Endothelial cell of umbilical vein (primary cell): ENCODE measurements around the gene SLC9A2.

ENCODE experiments used
- CTCF ChIP-seq, 2 donors: IDR thresholded peaks; 1 replicate in 1 of 2; 2 replicates in 1 of 2; pipeline ENCODE4 v1.5.1; 2011; ENCODE audit warnings: low read length in 2 of 2, mild to moderate bottlenecking in 2 of 2, moderate library complexity in 2 of 2, control low read depth in 1 of 2, inconsistent platforms in 1 of 2, low read depth in 1 of 2; ENCODE audit not compliant: insufficient read depth in 1 of 2; ENCODE audit errors: extremely low read depth in 1 of 2
- EZH2 ChIP-seq: IDR thresholded peaks from 2 replicates; pipeline ENCODE4 v1.6.1; 2012; ENCODE audit warnings: borderline replicate concordance, low read depth, mild to moderate bottlenecking, moderate library complexity, low read length, inconsistent platforms; ENCODE audit not compliant: severe bottlenecking

GRCh38 chr2:102718387-102719316, 99.3 kb downstream of the SLC9A2 start:
- no peak for TF ChIP-seq CTCF (IDR thresholded peaks at IDR 0.05; ENCODE audit: extremely low read depth in 1 of 2, insufficient read depth in 1 of 2, low read depth in 1 of 2, low read length in 2 of 2)
- no peak for TF ChIP-seq EZH2
